NCI-H128 (cell line): ENCODE results near the gene APBA1.
"Not testable (repeated sequence)": the region's sequence is repeated elsewhere in the genome, so short reads cannot be mapped to it uniquely, and the experiment has no call there.

Source experiments
- DNase-seq: peaks from one replicate; lab custom pipeline; 2025; ENCODE audit not compliant: unreplicated experiment; lab: John Stamatoyannopoulos, UW

The APBA1 gene

GRCh38 chr9:69420611-69421270 lies 251.4 kb downstream of the APBA1 start:
- no peak for DNase-seq

DNA sequence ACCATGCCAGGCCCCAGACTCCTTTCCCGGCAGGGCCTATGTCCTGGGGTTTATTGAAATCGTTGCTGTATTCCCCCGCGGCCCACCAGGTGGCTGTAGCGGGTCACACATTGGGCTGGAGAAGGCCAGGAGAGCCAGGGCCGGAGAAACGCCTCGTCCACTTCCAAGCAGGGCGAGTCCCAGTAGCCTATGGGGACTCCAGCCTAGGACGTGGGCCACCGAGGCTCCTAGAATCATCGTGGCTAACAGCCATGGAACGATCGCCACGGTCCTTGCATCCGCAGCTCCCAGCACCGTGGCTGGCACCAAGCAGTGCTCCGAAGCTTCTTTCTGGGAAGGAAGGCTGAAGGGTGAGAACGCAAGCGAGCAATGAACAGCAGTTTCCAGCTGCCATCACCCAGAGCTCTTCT lies 259.4 kb downstream of the APBA1 start:
- no peak for DNase-seq

GRCh38 chr9:69411931-69412740 lies 260.0 kb downstream of the APBA1 start:
- no peak for DNase-seq

- DNase-seq, result no peak
Observed at GRCh38 chr9:69411246-69411645, 260.9 kb downstream of the APBA1 start.

DNA sequence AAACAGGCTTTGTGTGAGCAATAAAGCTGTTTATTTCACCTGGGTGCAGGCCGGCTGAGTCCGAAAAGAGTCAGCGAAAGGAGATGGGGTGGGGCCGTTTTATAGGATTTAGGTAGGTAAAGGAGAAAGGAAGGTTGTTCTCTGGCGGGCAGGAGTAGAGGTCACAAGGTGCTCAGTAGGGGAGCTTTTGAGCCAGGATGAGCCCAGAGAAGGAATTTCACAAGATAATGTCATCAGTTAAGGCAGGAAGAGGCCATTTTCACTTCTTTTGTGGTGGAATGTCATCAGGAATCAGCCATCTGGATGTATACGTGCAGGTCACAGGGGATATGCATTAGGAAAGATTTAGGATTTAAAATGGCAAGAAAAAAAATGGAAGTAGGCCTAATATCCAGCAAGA lies 262.2 kb downstream of the APBA1 start:
- DNase-seq, result not testable (repeated sequence)

DNA sequence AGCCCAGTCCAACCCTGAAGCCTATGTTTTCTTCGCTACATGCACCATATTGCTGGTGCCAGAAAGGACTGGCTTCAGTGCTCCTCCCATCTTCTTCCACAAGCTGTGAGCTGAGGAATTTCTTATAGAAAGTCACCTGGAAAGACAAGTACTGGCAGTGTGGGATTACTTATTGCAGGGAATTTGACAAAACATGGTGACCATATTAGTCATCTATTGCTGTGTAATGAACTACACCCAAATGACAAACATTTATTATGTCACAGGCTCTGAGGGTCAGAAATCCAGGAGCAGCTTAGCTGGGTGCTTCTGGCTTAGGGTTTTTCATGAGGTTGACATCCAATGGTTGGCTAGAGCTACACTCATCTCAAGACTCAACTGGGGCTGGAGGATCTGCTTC lies 271.7 kb downstream of the APBA1 start:
- no peak for DNase-seq

DNA sequence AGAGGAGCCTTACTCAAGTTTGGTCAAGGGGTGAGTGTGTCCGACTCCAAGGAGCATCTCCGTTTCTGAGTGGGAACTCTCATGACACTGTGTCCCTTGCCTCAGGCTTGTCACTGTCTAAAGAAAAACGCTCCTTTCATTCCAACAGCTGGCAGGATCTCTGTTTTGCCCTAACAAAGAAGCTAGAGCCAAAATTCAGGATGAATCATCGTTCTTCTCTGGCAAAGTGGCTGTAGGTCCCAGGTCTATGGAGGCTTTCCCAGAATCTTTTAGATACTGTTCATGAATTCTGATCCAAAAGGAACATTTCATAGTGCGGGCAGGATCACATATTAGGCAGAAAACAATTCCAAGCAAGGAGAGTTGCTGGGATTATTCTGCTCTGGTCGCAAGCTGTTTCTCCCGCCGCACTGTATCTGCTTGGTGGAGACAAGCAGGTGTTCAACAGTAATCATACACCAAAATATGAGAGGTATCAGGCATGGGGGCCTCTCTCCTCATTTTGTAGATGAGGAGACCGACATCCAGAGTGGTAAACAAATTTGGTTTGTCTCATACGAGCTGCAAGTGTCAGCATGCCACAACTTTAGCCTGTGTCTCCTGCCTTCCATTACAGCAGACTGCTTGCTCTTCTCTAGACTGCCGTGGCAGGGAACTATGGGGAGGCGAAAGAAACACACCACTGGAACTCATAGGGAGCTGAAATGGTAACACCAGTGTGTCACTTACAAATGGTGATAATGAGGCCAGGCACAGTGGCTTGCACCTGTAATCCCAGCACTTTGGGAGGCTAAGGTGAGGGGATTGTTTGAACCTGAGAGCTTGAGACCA lies 274.6 kb downstream of the APBA1 start:
- no peak for DNase-seq

DNA sequence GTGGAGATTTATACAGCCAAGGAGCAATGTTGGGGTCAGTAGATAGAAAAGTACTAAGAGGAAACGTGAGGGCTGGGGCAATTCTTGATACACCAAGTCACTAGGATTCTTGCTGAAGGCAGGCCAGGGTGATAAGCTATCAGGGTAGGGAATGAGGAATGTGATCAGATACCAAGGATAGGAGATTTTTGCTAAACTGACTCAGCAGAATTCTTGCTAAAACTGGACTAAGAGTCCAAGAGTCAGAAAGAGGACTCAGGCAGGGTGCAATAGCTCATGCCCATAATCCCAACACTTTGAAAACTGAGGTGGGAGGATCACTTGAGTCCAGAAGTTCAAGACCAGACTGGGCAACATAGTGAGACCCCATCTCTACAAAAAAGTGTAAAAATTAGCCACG lies 275.4 kb downstream of the APBA1 start:
- no peak for DNase-seq

GRCh38 chr9:69395718-69396117 lies 276.5 kb downstream of the APBA1 start:
- DNase-seq, result no peak

DNA sequence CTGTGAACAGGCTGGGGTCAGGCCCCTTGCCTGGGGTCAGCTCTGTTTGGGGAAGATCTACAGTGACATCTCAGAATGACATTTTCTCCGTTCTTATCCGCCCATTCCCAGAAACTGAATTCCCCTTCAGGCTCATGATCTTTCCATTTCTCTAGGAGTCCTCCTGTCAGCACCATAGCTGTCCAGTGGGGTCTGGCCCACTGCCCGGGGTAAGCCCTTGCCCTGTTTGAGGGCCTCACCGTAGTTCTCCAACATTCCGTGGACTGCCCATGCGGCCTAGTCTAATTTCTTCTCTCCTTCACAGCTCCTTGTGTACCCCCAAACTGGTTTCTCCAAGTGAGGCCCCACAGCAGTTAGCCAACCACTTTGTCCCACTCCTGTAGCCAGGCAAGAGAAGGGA lies 278.7 kb downstream of the APBA1 start:
- DNase-seq, result no peak

GRCh38 chr9:69392826-69393225 lies 279.3 kb downstream of the APBA1 start:
- DNase-seq, result no peak

DNA sequence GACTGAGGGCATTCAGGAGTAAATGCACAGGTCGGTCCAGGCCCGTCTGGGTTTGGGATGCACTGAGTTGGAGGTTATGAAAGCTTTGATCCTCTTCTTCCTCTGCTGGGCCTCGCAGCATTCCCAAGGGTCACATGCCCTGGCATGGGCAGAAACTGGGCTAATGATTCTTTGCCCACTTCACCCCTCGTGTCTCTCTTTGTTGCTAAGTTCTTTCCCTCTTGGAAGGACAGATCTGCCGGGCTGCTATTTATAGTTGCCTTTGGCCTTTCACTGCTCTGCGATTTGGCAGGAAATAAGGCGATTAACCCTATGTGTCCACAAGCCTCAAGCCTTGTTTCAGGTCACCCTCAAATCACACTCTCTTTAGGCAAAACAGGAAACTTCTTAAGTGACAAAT lies 280.2 kb downstream of the APBA1 start:
- no peak for DNase-seq

DNA sequence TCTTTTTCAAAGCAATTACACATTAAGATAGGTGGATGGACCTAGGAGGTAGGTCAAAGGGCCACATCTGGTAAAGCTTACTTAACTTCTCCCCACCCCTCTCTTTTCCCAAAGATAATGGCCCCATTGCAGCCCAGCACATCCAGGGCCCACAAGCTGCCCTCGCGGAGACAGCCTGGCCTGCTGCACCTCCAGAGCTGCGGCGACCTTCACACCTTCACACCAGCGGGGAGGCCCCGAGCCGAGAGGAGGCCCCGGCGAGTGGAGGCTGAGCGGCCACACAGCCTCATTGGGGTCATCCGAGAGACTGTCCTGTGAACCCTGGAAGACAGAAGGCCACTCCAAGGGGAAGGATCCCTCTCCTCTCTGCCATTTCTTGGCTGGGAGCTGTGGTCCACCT lies 280.7 kb downstream of the APBA1 start:
- DNase-seq, result no peak

GRCh38 chr9:69389437-69389995 lies 282.7 kb downstream of the APBA1 start:
- DNase-seq, result no peak

- DNase-seq, result no peak
Observed at GRCh38 chr9:69388596-69388995, 283.6 kb downstream of the APBA1 start.

DNA sequence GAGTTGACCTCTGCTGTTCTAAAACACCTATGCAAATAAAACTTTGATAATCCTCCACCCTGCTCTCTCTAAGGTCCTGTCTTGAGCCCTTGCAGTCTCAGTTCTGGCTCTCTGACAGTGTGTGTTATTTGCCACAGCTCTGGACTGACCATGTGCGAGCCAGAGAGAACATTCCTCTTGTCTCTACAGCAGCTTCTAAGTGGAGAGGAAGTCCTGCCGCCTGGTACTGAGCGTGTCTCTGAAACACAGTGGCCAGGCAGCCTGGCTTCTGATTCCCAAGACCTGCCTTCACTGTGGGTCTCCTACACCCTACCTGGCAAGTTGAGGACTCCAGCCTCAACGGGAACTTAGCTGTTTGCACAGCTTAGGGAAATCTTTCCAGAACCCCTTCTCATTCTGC lies 285.5 kb downstream of the APBA1 start:
- no peak for DNase-seq

GRCh38 chr9:69385581-69386033 lies 286.6 kb downstream of the APBA1 start:
- no peak for DNase-seq

DNA sequence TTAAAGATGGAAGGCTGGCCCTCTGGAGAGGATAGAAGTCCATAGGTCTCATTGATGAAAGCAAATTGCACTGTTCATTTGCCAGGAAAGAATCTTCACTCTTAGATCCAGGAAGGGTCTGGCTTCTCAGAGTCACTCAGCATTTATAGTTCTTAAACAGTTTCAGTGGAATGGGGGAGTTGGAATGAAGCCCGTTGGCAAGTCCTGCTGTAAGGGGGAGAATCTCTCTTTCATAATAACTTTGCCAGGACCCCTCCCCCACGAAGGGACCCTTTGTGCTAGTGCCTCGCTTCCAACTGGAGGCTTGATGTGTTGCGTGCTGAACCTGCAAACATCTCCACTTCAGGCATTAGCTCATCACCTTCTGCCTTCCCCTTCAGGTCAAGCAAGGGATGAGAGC lies 290.0 kb downstream of the APBA1 start:
- no peak for DNase-seq

GRCh38 chr9:69380811-69381210 lies 291.4 kb downstream of the APBA1 start:
- DNase-seq, result no peak

DNA sequence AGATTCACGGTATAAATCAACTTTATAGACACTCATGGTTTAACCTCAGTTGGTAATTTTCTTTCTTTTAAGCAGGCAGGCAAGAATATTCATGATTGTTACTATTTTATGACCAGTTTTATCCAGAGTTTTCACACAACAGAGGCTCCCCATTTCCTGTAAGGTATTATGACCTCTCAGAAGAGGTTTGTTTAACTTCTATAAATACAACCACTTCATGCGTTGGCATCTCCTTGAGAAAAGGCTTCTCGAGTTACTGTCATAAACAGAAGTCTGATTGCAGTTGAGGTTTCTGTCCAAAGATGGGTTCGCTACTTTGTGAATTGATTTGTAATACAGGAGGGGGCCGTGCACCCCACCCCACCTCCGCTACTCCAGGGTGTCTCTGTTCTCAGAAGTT lies 291.9 kb downstream of the APBA1 start:
- DNase-seq, result no peak

DNA sequence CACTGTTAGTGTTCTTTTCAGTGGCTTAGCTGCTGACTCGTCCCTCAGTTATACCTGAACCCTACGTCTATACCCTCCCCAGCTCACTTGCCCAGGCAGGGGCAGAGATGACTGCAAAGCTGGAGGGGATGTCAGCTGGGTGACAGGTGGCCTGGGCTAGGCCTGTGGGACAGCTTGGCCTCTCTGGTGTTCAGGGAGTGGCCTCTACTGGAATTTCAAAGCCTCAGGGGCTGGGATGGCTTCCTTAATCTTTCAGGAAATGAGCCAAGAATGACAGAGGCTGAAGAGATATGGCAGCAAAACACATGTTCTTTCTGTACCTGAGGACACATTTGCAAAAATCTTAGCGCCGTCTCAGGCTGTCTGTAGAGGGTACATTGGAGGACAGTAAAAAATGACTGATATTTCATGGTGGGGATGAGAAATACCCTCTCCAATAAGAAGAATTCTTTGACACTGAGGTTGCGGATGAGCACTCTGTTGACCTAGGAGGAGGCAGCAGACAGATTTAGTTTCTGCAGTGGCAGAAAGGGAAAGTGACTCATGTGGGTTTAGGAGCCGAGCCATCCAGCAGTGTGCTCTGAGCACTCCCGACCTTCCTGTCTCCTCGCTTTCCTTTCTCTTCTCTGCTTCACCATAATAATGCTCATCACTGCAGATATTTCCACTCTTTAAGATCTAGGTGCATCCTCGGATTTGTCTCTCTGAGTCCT lies 292.7 kb downstream of the APBA1 start:
- no peak for DNase-seq
